Upper lobe of left lung (tissue), 6 donors: ENCODE measurements around the gene DOCK6. TPM values are rescaled to one million over a fixed set of nuclear protein-coding genes. Genes with fewer than 3 reads are reported as not detected.
A peak's percentile ranks its signal among the peaks of the same experiment; 100 is the strongest.

ENCODE experiments used
- ATAC-seq, 2 donors: fragments of 200-7000 bp; cut with Tn5 transposase; one replicate each; pipeline ENCODE4 v1.9.1; 2022; ENCODE audit warnings: mild to moderate bottlenecking in 2 of 2, moderate library complexity in 2 of 2; ENCODE audit not compliant: low FRiP score in 2 of 2
- DNase-seq, 2 donors: peaks; one replicate each; pipeline ENCODE4 v3.0.0-alpha.2; 2019 to 2020
- H3K27ac ChIP-seq, 4 donors: fragments of 200-600 bp; sonication (generic); one replicate each; pipeline ENCODE4 v1.5.1; 2016 to 2019
- H3K27me3 ChIP-seq, 4 donors: fragments of 200-600 bp; sonication (generic); one replicate each; pipeline ENCODE4 v1.5.1; 2017 to 2019
- H3K36me3 ChIP-seq, 4 donors: fragments of 200-600 bp; sonication (generic); one replicate each; pipeline ENCODE4 v1.5.1; 2016 to 2019
- H3K4me1 ChIP-seq, 4 donors: fragments of 200-600 bp; sonication (generic); one replicate each; pipeline ENCODE4 v1.5.1; 2018 to 2019
- H3K4me3 ChIP-seq, 4 donors: fragments of 200-600 bp; sonication (generic); one replicate each; pipeline ENCODE4 v1.5.1; 2017 to 2019; ENCODE audit warnings: mild to moderate bottlenecking in 2 of 4, moderate library complexity in 1 of 4
- H3K9me3 ChIP-seq, 4 donors: fragments of 200-600 bp; sonication (generic); one replicate each; pipeline ENCODE4 v1.5.1; 2018 to 2019
- EP300 ChIP-seq, 4 donors: sonication (generic); formaldehyde crosslinking; IDR thresholded peaks; one replicate each; pipeline ENCODE4 v1.5.1; 2017; ENCODE audit warnings: antibody characterized with exemption in 4 of 4, control low read depth in 2 of 4
- POLR2A ChIP-seq, 4 donors: fragments of 450-650 bp; IDR thresholded peaks; one replicate each; pipeline ENCODE4 v1.5.1; 2016 to 2017; ENCODE audit warnings: antibody characterized with exemption in 4 of 4, mild to moderate bottlenecking in 2 of 4
- POLR2AphosphoS5 ChIP-seq, 2 donors: sonication (generic); formaldehyde crosslinking; IDR thresholded peaks; one replicate each; pipeline ENCODE4 v1.5.1; 2017; ENCODE audit warnings: antibody characterized with exemption in 2 of 2
- WGBS, 2 donors: methylation state at CpG; one replicate each; pipeline ENCODE4 v1.1.5; 2017 to 2018; 5-methylcytosine and 5-hydroxymethylcytosine counted together
- total RNA-seq, 6 donors: library from RNA; depleted of rRNA in 4 of 6; stranded (reverse); fragments of >200 nt in 4 of 6; gene quantifications; one replicate each; pipeline versions ENCODE4 v1.1.0 to v1.2.1, GENCODE V29; 2016 to 2021
- TF ChIP-seq, protein P1 (sequence below), 6 experiments: fragments of 450-650 bp in 4 of 6; fragments of 200-600 bp in 2 of 6; sonication (generic) in 2 of 6; IDR thresholded peaks; one replicate each; pipeline ENCODE4 v1.5.1; 2016 to 2019; ENCODE audit warnings: antibody characterized with exemption in 6 of 6
- donor health status: DM: no; HTN: no; CAD: no; lungs with moderate emphysema.
- donor health status: DM: no; HTN: yes; CAD: no; lungs with severe emphysema.

DOCK6 gene
- total RNA-seq = 100 to 1,000 TPM in 3 of 6 donors, 10 to 100 TPM in 3; 34.5 to 203 (median 116) TPM

- Histone ChIP-seq H3K9me3 (no peaks in the 10 kb centered on the region), H3K4me1 (peaks cover 24 to 47% (median 38%) of the 10 kb centered on the region in 4 donors), H3K27me3 (no peaks in the 10 kb centered on the region), H3K27ac (peak within 1 kb of the TSS; percentile 92 to 98 (median 94)), H3K4me3 (peak within 1 kb of the TSS; percentile 84 to 99 (median 96)), H3K36me3 (no peaks in the 10 kb centered on the region)
- WGBS, 2 donors = 5 to 7% methylated on average over 5 to 23 of the region's 91 CpGs
- DNase-seq (peak; percentile 44 to 92), ATAC-seq (peak in 1 of 2 donors; percentile 82)
- TF ChIP-seq POLR2AphosphoS5 (IDR thresholded peaks at IDR 0.05) (no peak), EP300 (IDR thresholded peaks at IDR 0.05) (no peak), POLR2A (IDR thresholded peaks at IDR 0.05) (peak in 1 of 4 donors; percentile 8)
- TF ChIP-seq, protein P1, sequence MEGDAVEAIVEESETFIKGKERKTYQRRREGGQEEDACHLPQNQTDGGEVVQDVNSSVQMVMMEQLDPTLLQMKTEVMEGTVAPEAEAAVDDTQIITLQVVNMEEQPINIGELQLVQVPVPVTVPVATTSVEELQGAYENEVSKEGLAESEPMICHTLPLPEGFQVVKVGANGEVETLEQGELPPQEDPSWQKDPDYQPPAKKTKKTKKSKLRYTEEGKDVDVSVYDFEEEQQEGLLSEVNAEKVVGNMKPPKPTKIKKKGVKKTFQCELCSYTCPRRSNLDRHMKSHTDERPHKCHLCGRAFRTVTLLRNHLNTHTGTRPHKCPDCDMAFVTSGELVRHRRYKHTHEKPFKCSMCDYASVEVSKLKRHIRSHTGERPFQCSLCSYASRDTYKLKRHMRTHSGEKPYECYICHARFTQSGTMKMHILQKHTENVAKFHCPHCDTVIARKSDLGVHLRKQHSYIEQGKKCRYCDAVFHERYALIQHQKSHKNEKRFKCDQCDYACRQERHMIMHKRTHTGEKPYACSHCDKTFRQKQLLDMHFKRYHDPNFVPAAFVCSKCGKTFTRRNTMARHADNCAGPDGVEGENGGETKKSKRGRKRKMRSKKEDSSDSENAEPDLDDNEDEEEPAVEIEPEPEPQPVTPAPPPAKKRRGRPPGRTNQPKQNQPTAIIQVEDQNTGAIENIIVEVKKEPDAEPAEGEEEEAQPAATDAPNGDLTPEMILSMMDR (IDR thresholded peaks at IDR 0.05) = peak in 5 of 6 experiments; percentile 40 to 55 (median 50)
These were observed at the start of gene DOCK6 for GRCh38 chr19:11261971-11262839. TSS of gene DOCK6 (minus strand) at chr19:11262524. CDS start at chr19:11262440, 84 bp downstream.

DNA sequence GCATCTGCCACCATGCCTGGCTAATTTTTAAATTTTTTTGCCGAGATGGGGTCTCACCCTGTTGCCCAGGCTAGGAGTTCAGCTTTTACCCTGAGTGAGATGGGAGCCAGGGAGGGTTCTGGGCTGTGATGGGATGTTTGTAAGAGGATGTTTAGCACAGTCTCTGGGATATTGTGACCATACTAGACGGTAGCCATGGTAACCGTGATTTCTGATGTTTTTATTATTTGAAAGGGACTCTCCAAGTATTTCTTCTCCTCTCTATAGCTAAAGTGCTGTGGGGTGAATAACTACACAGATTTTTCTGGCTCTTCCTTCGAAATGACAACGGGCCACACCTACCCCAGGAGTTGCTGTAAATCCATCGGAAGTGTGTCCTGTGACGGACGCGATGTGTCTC is 44.0 kb upstream of the DOCK6 start:
- WGBS, 2 donors = 81 to 83% methylated on average over 9 of the region's 9 CpGs
- ATAC-seq (no peak), DNase-seq (no peak)
- TF ChIP-seq, protein P1 (IDR thresholded peaks at IDR 0.05) = no peak
- TF ChIP-seq EP300 (IDR thresholded peaks at IDR 0.05) (no peak), POLR2AphosphoS5 (IDR thresholded peaks at IDR 0.05) (no peak), POLR2A (IDR thresholded peaks at IDR 0.05) (no peak)
- Histone ChIP-seq H3K27me3 (no peaks in the 10 kb centered on the region), H3K9me3 (no peaks in the 10 kb centered on the region), H3K4me3 (no peak overlapping the region), H3K36me3 (no peaks in the 10 kb centered on the region), H3K27ac (no peak overlapping the region), H3K4me1 (no peaks in the 10 kb centered on the region)

- H3K4me1 ChIP-seq = no peaks in the 10 kb centered on the region
- ATAC-seq (no peak), DNase-seq (no peak)
- 91 to 93% methylated on average over 5 of the region's 5 CpGs for WGBS, 2 donors
- H3K27me3 ChIP-seq = no peaks in the 10 kb centered on the region
- TF ChIP-seq POLR2AphosphoS5 (IDR thresholded peaks at IDR 0.05) = no peak
- no peak for TF ChIP-seq EP300 (IDR thresholded peaks at IDR 0.05)
- TF ChIP-seq POLR2A (IDR thresholded peaks at IDR 0.05) = no peak
- TF ChIP-seq, protein P1 (IDR thresholded peaks at IDR 0.05) = no peak
- no peaks in the 10 kb centered on the region for H3K9me3 ChIP-seq
- no peak overlapping the region for H3K27ac ChIP-seq
- no peaks in the 10 kb centered on the region for H3K36me3 ChIP-seq
- H3K4me3 ChIP-seq = no peak overlapping the region
These were observed 42.6 kb upstream of the DOCK6 start for GRCh38 chr19:11304936-11305335.

- H3K36me3 ChIP-seq = no peaks in the 10 kb centered on the region
- ATAC-seq (no peak), DNase-seq (no peak)
- no peak for TF ChIP-seq EP300 (IDR thresholded peaks at IDR 0.05)
- TF ChIP-seq POLR2AphosphoS5 (IDR thresholded peaks at IDR 0.05) = no peak
- no peak for TF ChIP-seq POLR2A (IDR thresholded peaks at IDR 0.05)
- TF ChIP-seq, protein P1 (IDR thresholded peaks at IDR 0.05) = no peak
- 86 to 87% methylated on average over 11 of the region's 11 CpGs for WGBS, 2 donors
- H3K27me3 ChIP-seq = no peaks in the 10 kb centered on the region
- H3K4me3 ChIP-seq = no peak overlapping the region
- H3K4me1 ChIP-seq = peaks cover 3 to 12% (median 10%) of the 10 kb centered on the region in 4 donors
- H3K27ac ChIP-seq = no peak overlapping the region
- H3K9me3 ChIP-seq = no peaks in the 10 kb centered on the region
These were observed 38.4 kb upstream of the DOCK6 start for GRCh38 chr19:11300811-11301120.
